Activated naive CD8-positive, alpha-beta T cell treated with anti-CD3 and anti-CD28 coated beads for 36 hours (primary cell): ENCODE results near the gene EXOC3L4. TPM values are rescaled to one million over a fixed set of nuclear protein-coding genes. Genes with fewer than 3 reads are reported as not detected.

Source experiments
- DNase-seq: peaks from one replicate; pipeline ENCODE4 v3.0.0; 2021
- H3K27ac Mint-ChIP-seq: one replicate; pipeline ENCODE4 v1.8.0; 2022; ENCODE audit warnings: mild to moderate bottlenecking, moderate library complexity, mixed read lengths
- H3K27me3 Mint-ChIP-seq: one replicate; pipeline ENCODE4 v1.8.0; 2022; ENCODE audit warnings: mild to moderate bottlenecking, mixed read lengths
- H3K36me3 Mint-ChIP-seq: one replicate; pipeline ENCODE4 v1.8.0; 2021; ENCODE audit warnings: mild to moderate bottlenecking, mixed read lengths
- H3K4me1 Mint-ChIP-seq: one replicate; pipeline ENCODE4 v1.8.0; 2021; ENCODE audit warnings: mixed read lengths
- H3K4me3 Mint-ChIP-seq: one replicate; pipeline ENCODE4 v1.8.0; 2022; ENCODE audit warnings: mild to moderate bottlenecking, moderate library complexity, mixed read lengths
- H3K9me3 Mint-ChIP-seq: one replicate; pipeline ENCODE4 v1.8.0; 2022; ENCODE audit warnings: mixed read lengths
- total RNA-seq, 2 experiments: library from RNA; stranded (reverse); gene quantifications; one replicate each; pipeline ENCODE4 v1.2.3, GENCODE V29; 2021

The EXOC3L4 gene
- total RNA-seq, 2 experiments from 2014 or later, result not detected

GRCh38 chr14:103134405-103134804, 39.9 kb downstream of the EXOC3L4 start:
- Mint-ChIP-seq H3K4me1 (no peaks in the 10 kb centered on the region), H3K9me3 (no peaks in the 10 kb centered on the region), H3K36me3 (no peaks in the 10 kb centered on the region), H3K4me3 (no peak overlapping the region), H3K27me3 (peaks cover 3% of the 10 kb centered on the region), H3K27ac (no peak overlapping the region)
- no peak for DNase-seq

GRCh38 chr14:103134919-103135318, 40.4 kb downstream of the EXOC3L4 start:
- Mint-ChIP-seq H3K4me1 (no peaks in the 10 kb centered on the region), H3K27me3 (peaks cover 7% of the 10 kb centered on the region)

DNA sequence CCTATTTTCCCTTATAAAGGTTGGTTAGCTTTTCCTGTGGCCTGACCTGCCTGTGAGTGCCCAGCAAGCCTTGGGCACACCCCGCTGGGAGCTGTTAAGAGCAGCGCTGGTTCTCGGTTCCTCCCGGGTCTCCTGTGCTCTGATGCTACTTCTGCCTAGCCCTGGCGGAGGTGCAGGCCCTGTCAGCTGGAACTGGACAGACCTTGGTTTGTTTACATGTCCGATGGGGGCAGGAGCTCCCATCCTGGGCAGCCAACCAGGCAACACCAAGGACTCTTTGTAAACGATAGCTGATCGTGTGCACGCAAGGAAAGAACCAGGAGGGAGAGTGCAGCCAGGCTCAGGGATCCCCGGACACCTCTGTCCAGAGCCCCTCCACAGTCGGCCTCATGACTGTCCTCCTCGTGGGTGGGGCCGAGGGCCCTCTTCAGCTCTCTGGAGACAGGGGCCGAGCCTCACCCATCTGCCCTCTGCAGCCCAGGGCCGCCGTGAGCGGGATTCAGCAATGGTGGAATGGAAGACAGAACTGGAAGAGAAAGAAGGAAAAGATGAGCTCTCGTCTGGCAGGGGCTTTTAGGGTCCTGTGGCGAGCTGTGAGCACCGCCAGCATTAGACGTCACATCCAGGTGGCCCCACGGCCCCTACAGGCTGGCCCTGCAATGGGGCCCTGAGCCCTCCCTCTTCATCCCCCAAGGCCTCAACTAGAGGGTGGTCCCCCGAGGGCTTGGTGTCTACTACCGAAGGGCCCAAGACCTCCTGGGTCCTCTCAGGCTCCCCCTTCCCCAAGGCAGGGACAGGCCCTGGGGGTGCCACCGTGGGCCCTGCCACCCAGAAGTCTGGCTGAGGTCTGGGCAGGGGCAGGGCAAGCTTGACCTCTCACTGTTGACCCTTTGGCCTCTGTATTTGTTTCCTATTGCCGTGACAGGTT, 41.1 kb downstream of the EXOC3L4 start:
- Mint-ChIP-seq H3K4me1 (no peaks in the 10 kb centered on the region), H3K27ac (no peak overlapping the region), H3K9me3 (no peaks in the 10 kb centered on the region), H3K36me3 (no peaks in the 10 kb centered on the region), H3K4me3 (no peak overlapping the region), H3K27me3 (peaks cover 11% of the 10 kb centered on the region)
- DNase-seq, result no peak

More at GRCh38 chr14:103134919-103135318, 40.4 kb downstream of the EXOC3L4 start:
- Mint-ChIP-seq H3K4me3 (no peak overlapping the region), H3K36me3 (no peaks in the 10 kb centered on the region), H3K9me3 (no peaks in the 10 kb centered on the region), H3K27ac (no peak overlapping the region)
- no peak for DNase-seq

- H3K27ac Mint-ChIP-seq, result no peak overlapping the region
- no peak for DNase-seq
- no peaks in the 10 kb centered on the region for H3K36me3 Mint-ChIP-seq
- H3K4me3 Mint-ChIP-seq, result no peak overlapping the region
- no peaks in the 10 kb centered on the region for H3K9me3 Mint-ChIP-seq
- peaks cover 21% of the 10 kb centered on the region for H3K27me3 Mint-ChIP-seq
- H3K4me1 Mint-ChIP-seq, result peaks cover 4% of the 10 kb centered on the region
These were observed 42.1 kb downstream of the EXOC3L4 start for GRCh38 chr14:103136388-103137271.

DNA sequence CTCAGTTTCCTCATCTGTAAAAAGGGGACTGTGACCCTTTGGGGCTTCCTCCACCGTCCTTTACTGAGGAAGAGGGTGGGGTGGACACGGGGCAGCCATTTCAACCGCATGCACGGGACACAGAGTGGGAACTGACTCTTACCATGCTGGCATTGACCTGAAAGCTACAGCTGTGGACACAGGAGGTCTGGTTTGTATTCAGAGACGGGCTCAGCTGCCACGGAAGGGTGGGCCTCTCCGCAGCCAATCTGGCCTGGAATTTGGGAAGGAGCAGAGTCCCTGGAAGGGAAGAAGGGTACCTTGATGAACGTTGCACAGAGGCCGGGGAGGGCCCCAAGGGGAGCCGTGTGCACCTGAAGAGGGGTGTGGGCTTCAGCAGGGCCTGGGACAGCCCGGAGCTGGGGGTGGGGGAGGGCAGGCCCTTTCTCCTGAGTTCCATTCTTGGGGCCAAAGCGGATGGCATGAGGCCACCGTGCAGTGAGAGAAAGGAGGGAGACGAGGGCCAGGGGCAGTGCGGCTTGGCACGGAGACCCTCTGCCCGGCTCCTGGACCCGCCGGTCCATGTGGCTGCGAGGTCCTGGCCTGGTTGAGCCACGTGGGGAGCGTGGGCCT, 43.3 kb downstream of the EXOC3L4 start:
- no peak overlapping the region for H3K27ac Mint-ChIP-seq
- H3K4me1 Mint-ChIP-seq, result peaks cover 4% of the 10 kb centered on the region
- DNase-seq, result no peak
- no peak overlapping the region for H3K4me3 Mint-ChIP-seq
- H3K27me3 Mint-ChIP-seq, result peaks cover 33% of the 10 kb centered on the region
- H3K36me3 Mint-ChIP-seq, result no peaks in the 10 kb centered on the region
- H3K9me3 Mint-ChIP-seq, result no peaks in the 10 kb centered on the region

GRCh38 chr14:103138301-103139131, 44.0 kb downstream of the EXOC3L4 start:
- DNase-seq, result no peak
- Mint-ChIP-seq H3K4me3 (no peak overlapping the region), H3K27me3 (peaks cover 40% of the 10 kb centered on the region), H3K27ac (no peak overlapping the region), H3K36me3 (no peaks in the 10 kb centered on the region), H3K4me1 (peaks cover 4% of the 10 kb centered on the region), H3K9me3 (no peaks in the 10 kb centered on the region)

DNA sequence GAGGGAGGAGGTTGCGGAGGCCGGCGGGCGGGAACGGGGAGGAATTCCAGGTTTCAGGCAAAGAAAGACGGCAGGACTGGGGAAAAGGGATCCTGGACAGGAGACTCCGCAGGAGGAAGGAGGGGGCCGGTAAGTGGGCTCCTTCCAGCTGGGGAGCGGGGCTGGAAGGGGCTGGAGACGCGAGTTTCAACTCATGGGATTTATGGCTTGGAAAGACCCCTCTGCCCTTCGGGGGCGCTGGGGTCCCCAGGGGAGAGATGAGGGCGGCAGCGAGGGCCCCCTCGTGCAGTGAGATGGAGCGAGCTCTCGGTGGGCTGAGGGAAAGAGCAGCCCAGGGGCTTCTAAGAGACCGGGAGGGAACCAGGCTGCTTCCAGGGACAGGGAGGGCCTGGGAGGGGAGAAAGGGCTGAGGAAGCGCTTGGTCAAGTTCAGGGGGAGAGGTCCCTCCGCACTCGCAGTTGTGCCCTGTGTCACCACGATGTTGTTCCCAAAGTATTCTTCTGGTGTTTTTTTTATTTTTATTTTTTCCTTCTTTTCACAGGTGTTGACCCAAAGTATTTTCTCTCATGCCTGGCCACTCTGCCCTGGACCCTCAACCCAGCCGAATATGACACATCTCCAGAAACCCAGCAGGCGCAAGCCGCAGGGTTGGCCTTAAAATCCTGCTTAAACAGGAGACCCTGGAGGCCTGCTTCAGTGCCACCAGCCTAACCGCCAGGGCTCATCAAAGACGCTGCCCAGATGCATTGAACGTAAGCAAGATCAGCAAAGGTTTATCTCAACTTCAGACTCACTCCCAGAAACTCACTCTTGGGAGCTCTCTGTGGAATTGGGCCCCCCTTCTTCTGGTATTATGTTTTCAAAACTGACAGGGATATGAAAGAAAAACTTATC, 44.9 kb downstream of the EXOC3L4 start:
- peaks cover 44% of the 10 kb centered on the region for H3K27me3 Mint-ChIP-seq
- no peak overlapping the region for H3K27ac Mint-ChIP-seq
- no peak for DNase-seq
- H3K4me1 Mint-ChIP-seq, result peaks cover 4% of the 10 kb centered on the region
- H3K9me3 Mint-ChIP-seq, result no peaks in the 10 kb centered on the region
- no peaks in the 10 kb centered on the region for H3K36me3 Mint-ChIP-seq
- H3K4me3 Mint-ChIP-seq, result no peak overlapping the region

DNA sequence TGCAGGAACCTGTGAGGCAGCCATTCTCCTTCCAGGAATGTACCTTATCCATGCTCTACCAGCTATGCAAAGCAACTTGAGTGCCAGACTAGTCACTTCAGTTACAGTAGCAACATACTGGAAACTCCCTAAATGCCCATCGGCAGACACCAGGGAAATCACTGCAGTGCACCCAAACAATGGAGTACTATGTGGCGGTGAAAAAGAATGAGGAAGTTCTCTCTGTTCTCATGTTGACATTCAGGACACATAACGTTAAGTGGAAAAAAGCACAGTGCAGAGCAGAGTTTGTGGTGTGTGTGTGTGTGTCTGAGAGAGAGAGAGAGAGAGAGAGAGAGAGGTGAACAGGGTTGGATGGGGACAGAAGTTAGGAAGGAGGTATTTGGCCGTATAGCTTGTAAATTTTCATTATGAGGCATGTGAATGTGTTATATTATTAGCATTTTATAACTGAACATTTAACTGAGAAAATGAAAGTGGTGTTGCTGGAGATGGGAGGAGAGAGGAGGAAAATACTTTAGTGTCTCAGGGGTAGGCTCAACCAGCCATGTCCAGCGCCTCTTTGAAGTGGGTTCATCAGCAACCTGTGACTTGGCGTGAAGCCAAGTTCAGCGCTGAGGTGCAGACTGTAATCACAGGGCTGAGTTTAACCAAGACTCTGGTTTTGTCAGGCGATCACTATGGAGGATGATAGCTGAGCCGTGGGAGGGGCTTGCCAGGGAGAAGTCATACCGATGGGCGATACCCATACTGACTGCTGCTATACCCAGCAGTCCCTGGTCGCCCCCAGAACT, 46.0 kb downstream of the EXOC3L4 start:
- Mint-ChIP-seq H3K36me3 (no peaks in the 10 kb centered on the region), H3K9me3 (no peaks in the 10 kb centered on the region), H3K4me3 (no peak overlapping the region), H3K27me3 (peaks cover 48% of the 10 kb centered on the region), H3K4me1 (peaks cover 4% of the 10 kb centered on the region), H3K27ac (no peak overlapping the region)
- no peak for DNase-seq

GRCh38 chr14:103141117-103141796, 46.7 kb downstream of the EXOC3L4 start:
- peaks cover 48% of the 10 kb centered on the region for H3K27me3 Mint-ChIP-seq

GRCh38 chr14:103142026-103142425, 47.5 kb downstream of the EXOC3L4 start:
- no peak for DNase-seq
- Mint-ChIP-seq H3K9me3 (no peaks in the 10 kb centered on the region), H3K4me3 (no peak overlapping the region)

More at GRCh38 chr14:103141117-103141796, 46.7 kb downstream of the EXOC3L4 start:
- Mint-ChIP-seq H3K4me1 (peaks cover 4% of the 10 kb centered on the region), H3K4me3 (no peak overlapping the region), H3K27ac (no peak overlapping the region), H3K36me3 (no peaks in the 10 kb centered on the region), H3K9me3 (no peaks in the 10 kb centered on the region)
- peak; percentile 30 for DNase-seq

DNA sequence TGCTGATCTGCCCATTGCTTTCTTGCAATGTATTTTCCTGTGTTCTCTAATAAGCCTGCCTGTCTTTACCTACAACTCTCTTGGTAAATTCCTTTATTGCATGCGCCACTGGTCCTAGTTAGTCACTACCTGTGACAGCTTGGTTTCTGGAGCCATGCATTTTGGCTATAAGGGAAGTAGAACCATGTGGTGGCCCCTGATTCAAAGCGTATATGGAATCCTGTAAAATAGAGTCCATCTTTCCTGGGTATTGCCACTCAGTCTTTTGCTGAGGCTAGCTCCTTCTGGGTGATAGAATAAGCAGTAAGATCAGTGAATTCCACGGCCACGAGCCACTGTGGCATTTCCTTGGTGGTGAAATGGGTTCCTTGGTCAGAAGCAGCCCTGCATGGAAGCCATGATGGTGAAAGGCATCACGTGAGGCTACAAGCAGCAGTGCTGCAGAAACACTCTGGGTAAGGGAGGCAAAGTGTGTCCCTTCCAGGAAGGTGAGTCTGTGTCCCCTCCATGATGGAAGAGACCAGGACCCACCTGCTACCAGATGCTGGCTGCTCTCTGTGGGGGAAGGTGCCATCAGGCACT, 48.3 kb downstream of the EXOC3L4 start:
- Mint-ChIP-seq H3K36me3 (no peaks in the 10 kb centered on the region), H3K4me1 (peaks cover 4% of the 10 kb centered on the region), H3K27me3 (peaks cover 57% of the 10 kb centered on the region), H3K9me3 (no peaks in the 10 kb centered on the region), H3K4me3 (no peak overlapping the region), H3K27ac (no peak overlapping the region)
- DNase-seq, result no peak

More at GRCh38 chr14:103142026-103142425, 47.5 kb downstream of the EXOC3L4 start:
- H3K27me3 Mint-ChIP-seq, result peaks cover 54% of the 10 kb centered on the region
- H3K36me3 Mint-ChIP-seq, result no peaks in the 10 kb centered on the region
- peaks cover 4% of the 10 kb centered on the region for H3K4me1 Mint-ChIP-seq
- no peak overlapping the region for H3K27ac Mint-ChIP-seq

DNA sequence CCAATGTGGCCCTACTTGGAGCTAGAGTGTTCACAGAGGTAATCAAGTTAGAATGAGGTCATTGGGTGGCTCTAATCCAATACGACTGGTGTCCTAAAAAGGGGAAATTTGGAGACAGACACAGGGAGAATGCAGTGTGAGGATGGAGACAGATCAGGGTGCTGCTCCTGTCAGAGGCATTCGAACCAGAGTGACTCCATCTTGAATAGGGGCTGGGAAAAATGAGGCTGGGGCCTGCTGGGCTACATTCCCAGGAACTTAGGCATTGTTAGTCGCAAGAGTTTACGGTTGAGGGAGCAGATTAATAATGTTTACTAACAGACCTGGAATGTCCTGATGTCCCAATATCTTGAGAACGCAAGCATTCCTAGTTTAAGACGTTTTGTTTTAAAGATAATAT, 49.0 kb downstream of the EXOC3L4 start:
- no peaks in the 10 kb centered on the region for H3K36me3 Mint-ChIP-seq
- no peak overlapping the region for H3K4me3 Mint-ChIP-seq
- H3K27ac Mint-ChIP-seq, result no peak overlapping the region
- no peaks in the 10 kb centered on the region for H3K9me3 Mint-ChIP-seq
- DNase-seq, result no peak
- H3K27me3 Mint-ChIP-seq, result peaks cover 60% of the 10 kb centered on the region
- H3K4me1 Mint-ChIP-seq, result peaks cover 4% of the 10 kb centered on the region
